Right cardiac atrium (tissue), 5 donors: Measurements from ENCODE around the gene TBXAS1. TPM values are rescaled to one million over a fixed set of nuclear protein-coding genes. Genes with fewer than 3 reads are reported as not detected.

Experiments used
- ATAC-seq, 2 donors: fragments of 200-7000 bp; cut with Tn5 transposase; one replicate each; pipeline versions ENCODE4 v1.8.0 to v1.9.1; 2020; ENCODE audit warnings: moderate library complexity in 2 of 2, mild to moderate bottlenecking in 1 of 2
- DNase-seq, 3 donors: peaks; one replicate each; pipeline ENCODE4 v3.0.0-alpha.2; 2020
- H3K27ac ChIP-seq: one replicate; pipeline ENCODE4 v1.5.1; 2013; ENCODE audit warnings: mild to moderate bottlenecking, low read length, control low read depth, moderate library complexity
- H3K27me3 ChIP-seq: one replicate; pipeline ENCODE4 v1.6.1; 2013; ENCODE audit not compliant: control insufficient read depth, insufficient read depth
- H3K4me1 ChIP-seq: one replicate; pipeline ENCODE4 v1.6.1; 2013; ENCODE audit warnings: low read length; ENCODE audit not compliant: control insufficient read depth, insufficient read depth
- H3K4me3 ChIP-seq: one replicate; pipeline ENCODE4 v1.5.1; 2013; ENCODE audit warnings: low read length, control low read depth
- H3K9me3 ChIP-seq: one replicate; pipeline ENCODE4 v1.6.1; 2013; ENCODE audit warnings: low read length; ENCODE audit not compliant: control insufficient read depth
- WGBS: extraction: QIAGEN DNeasy Blood & Tissue Kit; methylation state at CpG from one replicate; pipeline ENCODE4 v1.1.7; 2013; 5-methylcytosine and 5-hydroxymethylcytosine counted together
- intact Hi-C, 4 donors: fragments of 100-400 bp; cut with DNase I; formaldehyde crosslinking; loops; one replicate each; pipeline versions ENCODE4 v1.11.0 to v1.14.0; 2022 to 2023
- polyA plus RNA-seq: library from polyadenylated mRNA; stranded (reverse); fragments of 200-250 nt; gene quantifications from one replicate; pipeline ENCODE4 v1.2.3, GENCODE V29; 2013
- total RNA-seq, 4 donors: library from RNA; stranded (reverse); fragmentation: NEBNext Ultra II Directional; extraction: Animal tissue kit (Norgen Biotek cat#: 25700); gene quantifications; one replicate each; pipeline ENCODE4 v1.2.1, GENCODE V29; 2021
- donor health status: healthy with polysubstance abuse.
- donor health status: DM: no; HTN: yes; CAD: no.
- donor health status: DM: no; HTN: no; CAD: no.
- donor health status: DM: no; HTN: yes; CAD: no; lungs with severe emphysema.
- donor health status: DM: yes; HTN: yes; CAD: no.

The TBXAS1 gene
- total and polyA plus RNA-seq, 5 donors: 3.1 to 9.1 (median 6.8) TPM

DNA sequence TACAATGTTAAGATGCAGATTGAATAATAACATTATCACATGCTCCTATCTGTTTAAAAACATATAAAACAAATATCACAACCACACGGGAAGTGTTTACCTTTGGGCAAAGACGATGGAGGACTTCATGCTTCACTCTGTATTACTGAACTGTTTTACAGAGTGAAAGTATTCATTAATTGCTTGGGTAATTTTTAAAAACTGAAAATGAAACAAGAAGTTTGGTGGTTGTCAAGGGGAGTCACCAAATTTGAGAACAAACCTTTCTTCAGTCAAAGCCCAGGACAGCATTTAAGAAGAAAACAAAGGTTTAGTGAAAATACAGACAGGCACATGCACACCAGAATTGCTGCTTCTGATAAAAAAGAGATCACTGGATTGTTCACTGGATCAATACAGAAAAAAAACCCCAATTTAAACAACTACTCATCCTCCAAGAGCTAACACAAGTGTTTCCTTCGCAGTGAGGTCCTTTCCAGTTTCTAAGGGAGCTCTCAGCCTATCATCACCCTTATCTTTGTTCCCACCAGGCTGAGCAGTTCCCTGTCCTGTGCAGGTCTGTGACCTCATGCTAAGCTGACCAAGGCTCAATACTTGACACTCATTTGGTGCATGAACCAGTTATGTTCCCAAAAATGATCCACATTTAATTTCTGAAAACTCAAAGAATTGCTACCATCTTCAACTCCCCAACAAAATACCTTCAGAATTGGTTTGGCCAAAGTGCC lies 224.9 kb downstream of the TBXAS1 start:
- intact Hi-C loops: no loop called here
- Histone ChIP-seq H3K4me3 (no peak overlapping the region), H3K27me3 (no peaks in the 10 kb centered on the region), H3K9me3 (no peaks in the 10 kb centered on the region), H3K4me1 (peaks cover 8% of the 10 kb centered on the region), H3K27ac (no peak overlapping the region)
- DNase-seq (no peak), ATAC-seq (no peak)
- WGBS: 83% methylated on average over 3 of the region's 3 CpGs

GRCh38 chr7:140054751-140055150 lies 225.7 kb downstream of the TBXAS1 start:
- no peak for DNase-seq
- H3K9me3 ChIP-seq: no peaks in the 10 kb centered on the region
- WGBS: 87% methylated on average over 4 of the region's 4 CpGs
- ATAC-seq: no peak
- H3K27me3 ChIP-seq: no peaks in the 10 kb centered on the region
- H3K27ac ChIP-seq: no peak overlapping the region
- no peak overlapping the region for H3K4me3 ChIP-seq
- intact Hi-C loops: no loop called here
- H3K4me1 ChIP-seq: peaks cover 10% of the 10 kb centered on the region

DNA sequence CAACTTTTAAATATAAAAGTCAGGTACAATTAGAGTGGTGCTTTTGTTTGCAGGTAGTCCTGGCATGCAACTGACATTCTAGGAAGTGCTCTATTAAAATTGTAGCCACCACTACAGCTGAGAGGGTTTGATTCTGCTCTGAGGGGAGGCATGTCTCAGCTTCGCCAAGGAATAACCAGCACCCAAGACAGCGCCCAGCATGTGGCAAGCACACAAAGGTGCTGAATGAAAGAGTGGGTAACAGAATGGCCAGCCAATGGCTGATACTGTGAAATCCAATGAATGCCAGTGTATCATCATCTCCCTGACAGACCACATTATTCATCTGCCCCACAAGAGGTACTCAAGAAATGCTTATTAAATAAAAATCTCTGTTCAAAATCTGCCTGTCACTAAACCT lies 226.8 kb downstream of the TBXAS1 start:
- ATAC-seq (no peak), DNase-seq (no peak)
- H3K27ac ChIP-seq: no peak overlapping the region
- H3K27me3 ChIP-seq: no peaks in the 10 kb centered on the region
- H3K4me1 ChIP-seq: peaks cover 15% of the 10 kb centered on the region
- H3K4me3 ChIP-seq: no peak overlapping the region
- WGBS: 99% methylated on average over 2 of the region's 2 CpGs
- intact Hi-C loops: no loop called here
- no peaks in the 10 kb centered on the region for H3K9me3 ChIP-seq

GRCh38 chr7:140056431-140057142 lies 227.5 kb downstream of the TBXAS1 start:
- Histone ChIP-seq H3K4me1 (peaks cover 23% of the 10 kb centered on the region), H3K4me3 (no peak overlapping the region), H3K9me3 (no peaks in the 10 kb centered on the region), H3K27ac (no peak overlapping the region), H3K27me3 (no peaks in the 10 kb centered on the region)
- intact Hi-C loops: no loop called here
- whole genome bisulfite sequencing: 93% methylated on average over 5 of the region's 5 CpGs
- DNase-seq: no peak
- ATAC-seq: no peak

DNA sequence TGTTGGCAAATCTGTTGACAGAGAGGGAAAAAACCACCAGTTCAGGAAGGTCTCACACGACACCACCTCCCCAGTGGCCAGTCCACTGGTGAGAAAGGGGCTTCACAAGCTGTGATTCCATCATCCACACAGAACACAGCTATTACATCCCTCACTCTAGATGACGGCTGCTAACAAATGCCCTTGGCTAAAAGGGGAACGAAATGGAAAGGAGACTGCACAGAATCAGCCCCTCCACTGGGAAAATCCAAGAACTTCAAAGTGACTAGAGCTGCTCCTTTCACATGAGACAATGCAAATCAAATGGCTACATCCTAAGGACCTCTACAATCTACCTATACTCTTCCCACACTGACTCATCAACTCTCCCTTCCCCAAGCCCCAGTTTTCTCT lies 228.1 kb downstream of the TBXAS1 start:
- Histone ChIP-seq H3K27me3 (no peaks in the 10 kb centered on the region), H3K9me3 (no peaks in the 10 kb centered on the region), H3K4me1 (peaks cover 23% of the 10 kb centered on the region), H3K4me3 (no peak overlapping the region), H3K27ac (no peak overlapping the region)
- no peak for DNase-seq
- no peak for ATAC-seq
- intact Hi-C loops: no loop called here
- WGBS: 97% methylated on average over 3 of the region's 3 CpGs

- Histone ChIP-seq H3K9me3 (no peaks in the 10 kb centered on the region), H3K4me3 (no peak overlapping the region), H3K4me1 (peaks cover 23% of the 10 kb centered on the region), H3K27me3 (no peaks in the 10 kb centered on the region), H3K27ac (no peak overlapping the region)
- no peak for DNase-seq
- no peak for ATAC-seq
- 86% methylated on average over 7 of the region's 7 CpGs for WGBS
- intact Hi-C loops: no loop called here
These were observed 229.5 kb downstream of the TBXAS1 start for GRCh38 chr7:140058517-140058916.

DNA sequence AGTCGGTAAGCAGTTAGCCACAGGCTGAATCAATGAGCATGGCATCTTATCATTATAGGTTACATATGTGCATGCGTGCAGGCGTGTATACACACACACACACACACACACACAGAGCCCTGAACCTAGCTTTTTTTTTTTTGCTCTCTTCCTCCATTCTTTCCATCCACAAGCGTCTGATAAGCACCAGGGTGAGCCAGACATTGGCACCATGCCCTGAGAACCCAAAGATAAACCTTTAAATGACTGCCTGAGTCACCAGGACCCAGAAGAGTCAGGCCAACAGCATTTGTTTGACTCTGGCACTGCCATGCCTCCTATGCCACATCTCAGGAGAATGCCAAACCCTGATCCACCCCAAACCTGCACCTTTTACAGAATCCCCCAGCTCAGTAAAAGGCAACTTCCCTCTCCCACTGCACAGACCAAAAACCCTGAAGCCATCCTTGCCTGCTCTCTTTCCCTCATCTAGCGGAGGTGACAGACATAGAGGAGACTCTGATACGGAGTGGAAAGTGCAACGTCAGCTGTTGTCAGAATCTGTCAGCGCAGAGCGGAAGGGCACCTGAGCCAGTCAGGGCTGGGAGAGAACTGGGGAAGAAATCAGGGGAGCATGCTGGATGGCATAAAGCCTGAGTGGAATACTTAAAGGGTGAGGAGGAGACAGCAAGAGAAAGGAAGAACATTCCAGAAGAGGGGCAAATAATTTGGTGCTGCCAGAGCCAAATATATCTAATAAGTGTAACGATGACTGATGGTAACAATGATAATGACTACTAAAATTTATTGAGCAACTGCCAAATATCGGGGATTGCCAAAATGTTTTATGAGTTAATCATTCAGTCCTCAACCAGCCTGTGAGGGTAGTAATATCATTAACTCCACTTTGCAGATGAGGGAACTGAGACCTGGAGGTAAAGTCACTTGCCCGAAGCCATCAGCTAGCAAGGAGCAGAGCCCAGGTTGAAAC lies 230.5 kb downstream of the TBXAS1 start:
- ATAC-seq: peak; percentile 35 to 54
- WGBS: 64% methylated on average over 12 of the region's 12 CpGs
- Histone ChIP-seq H3K4me3 (no peak overlapping the region), H3K27ac (peak overlapping the region; percentile 87), H3K9me3 (no peaks in the 10 kb centered on the region), H3K27me3 (no peaks in the 10 kb centered on the region), H3K4me1 (peaks cover 23% of the 10 kb centered on the region)
- DNase-seq: peak; percentile 78 to 80 (median 80)
- intact Hi-C loops: no loop called here

DNA sequence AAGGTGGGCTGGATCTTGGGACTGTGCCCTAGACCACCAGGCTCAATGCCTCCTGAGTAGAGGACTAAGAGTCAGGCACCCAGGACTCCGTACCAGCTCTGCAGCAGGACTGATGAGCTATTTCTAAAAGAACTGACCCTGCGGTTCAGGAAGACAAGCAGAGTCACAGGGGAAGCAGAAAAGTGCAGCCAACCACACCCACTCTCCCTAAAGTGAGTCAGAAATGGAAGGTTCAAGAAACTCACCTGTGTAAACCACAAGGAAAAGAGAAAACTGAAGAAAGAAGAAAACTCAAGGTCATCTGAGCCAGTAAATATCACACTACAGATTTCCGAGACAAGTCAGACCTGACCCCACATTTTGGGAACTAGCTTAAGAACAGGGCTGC lies 231.2 kb downstream of the TBXAS1 start:
- Histone ChIP-seq H3K4me3 (no peak overlapping the region), H3K9me3 (no peaks in the 10 kb centered on the region), H3K27ac (peak overlapping the region; percentile 78), H3K4me1 (peaks cover 23% of the 10 kb centered on the region), H3K27me3 (no peaks in the 10 kb centered on the region)
- intact Hi-C loops: no loop called here
- WGBS: 87% methylated on average over 3 of the region's 3 CpGs
- ATAC-seq (no peak), DNase-seq (peak in 1 of 3 donors; percentile 38)

DNA sequence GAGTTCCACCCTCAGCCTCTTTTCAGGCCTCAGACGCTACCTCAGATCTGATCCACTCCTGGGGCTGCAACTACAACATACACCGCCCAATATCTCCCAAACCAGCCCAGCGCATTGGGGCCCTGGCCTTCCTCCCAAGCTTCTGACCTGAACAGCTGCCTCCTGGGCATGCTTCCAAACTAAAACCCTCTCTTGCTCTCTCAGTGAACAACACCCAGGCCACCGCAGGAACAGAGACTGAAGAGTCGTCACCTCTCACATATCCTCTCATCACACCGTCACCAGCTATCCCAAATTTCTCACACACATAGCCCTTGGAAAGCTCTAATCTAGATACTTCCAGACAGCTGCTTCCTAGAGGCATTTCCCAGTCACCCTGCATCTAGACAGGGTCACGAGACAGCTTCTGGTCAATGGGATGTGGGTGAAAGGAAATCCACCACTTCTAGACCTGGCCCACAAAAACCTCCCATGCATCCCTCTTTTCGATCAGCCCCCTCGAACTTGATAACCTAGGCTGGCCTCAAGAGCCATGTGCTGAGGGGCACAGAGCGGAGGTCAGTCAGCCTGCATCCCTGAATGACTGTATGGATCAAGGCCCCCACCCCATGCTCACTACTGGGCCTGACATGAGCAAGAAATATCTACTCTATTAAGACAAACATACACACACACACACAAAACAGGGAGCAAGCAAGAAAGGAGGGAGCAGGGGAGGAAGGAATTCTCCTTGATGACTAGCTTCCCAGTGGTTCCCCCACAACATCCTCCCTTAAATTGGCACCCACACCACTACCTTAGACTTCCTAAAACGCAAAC lies 231.9 kb downstream of the TBXAS1 start:
- intact Hi-C loops: no loop called here
- Histone ChIP-seq H3K9me3 (no peaks in the 10 kb centered on the region), H3K4me1 (peaks cover 23% of the 10 kb centered on the region), H3K27ac (peak overlapping the region; percentile 78), H3K4me3 (no peak overlapping the region), H3K27me3 (no peaks in the 10 kb centered on the region)
- peak; percentile 50 to 69 for ATAC-seq
- WGBS: 38% methylated on average over 11 of the region's 11 CpGs
- DNase-seq: peak; percentile 78 to 84 (median 84)

- intact Hi-C loops: no loop called here
- H3K4me1 ChIP-seq: peaks cover 23% of the 10 kb centered on the region
- 87% methylated on average over 2 of the region's 2 CpGs for WGBS
- no peaks in the 10 kb centered on the region for H3K9me3 ChIP-seq
- H3K27me3 ChIP-seq: no peaks in the 10 kb centered on the region
- H3K27ac ChIP-seq: peak overlapping the region; percentile 82
- no peak for ATAC-seq
- no peak for DNase-seq
- H3K4me3 ChIP-seq: peak overlapping the region; percentile 77
These were observed 232.5 kb downstream of the TBXAS1 start for GRCh38 chr7:140061607-140061930.
